Erythroblast (primary cell): ENCODE results near the gene IGSF9B.

Experiments
- GATA1 ChIP-seq: IDR thresholded peaks from 2 replicates; pipeline ENCODE4 v1.6.1; 2011; ENCODE audit warnings: low read depth, mild to moderate bottlenecking, control low read depth, low read length, moderate library complexity
- POLR2A ChIP-seq: IDR thresholded peaks from 2 replicates; pipeline ENCODE4 v1.6.1; 2011; ENCODE audit warnings: mild to moderate bottlenecking, low read length

DNA sequence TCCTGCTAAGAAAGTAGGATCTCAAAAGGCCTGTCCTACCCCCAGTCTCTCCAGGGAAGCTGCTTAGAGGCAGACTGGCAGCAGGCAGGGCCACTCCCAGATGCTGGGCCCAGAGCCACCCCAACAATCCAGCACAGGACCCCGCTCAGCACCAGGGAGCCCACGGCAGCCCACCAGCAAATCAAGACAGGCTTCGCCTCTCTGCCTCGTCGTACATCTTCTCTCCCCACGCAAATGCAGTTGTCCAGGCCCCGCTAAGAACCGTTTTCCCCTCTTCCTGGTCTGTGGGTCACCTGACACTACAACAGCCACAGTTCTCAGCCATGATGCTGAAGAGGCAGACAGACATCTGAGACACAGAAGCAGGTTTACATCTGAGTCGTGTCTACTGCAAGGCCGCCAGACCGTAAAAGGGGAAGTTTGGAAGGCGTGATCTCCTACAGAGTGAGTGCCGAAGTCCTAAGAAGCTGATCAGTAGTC, 51.1 kb downstream of the IGSF9B start:
- TF ChIP-seq POLR2A = no peak
- TF ChIP-seq GATA1 = no peak
